ENCODE data around the gene MGAT4A. TPM values are rescaled to one million over a fixed set of nuclear protein-coding genes. Genes with fewer than 3 reads are reported as not detected.

MGAT4A gene
- total and polyA plus RNA-seq, 9 donors: 3.0 to 7.5 (median 3.9) TPM

DNA sequence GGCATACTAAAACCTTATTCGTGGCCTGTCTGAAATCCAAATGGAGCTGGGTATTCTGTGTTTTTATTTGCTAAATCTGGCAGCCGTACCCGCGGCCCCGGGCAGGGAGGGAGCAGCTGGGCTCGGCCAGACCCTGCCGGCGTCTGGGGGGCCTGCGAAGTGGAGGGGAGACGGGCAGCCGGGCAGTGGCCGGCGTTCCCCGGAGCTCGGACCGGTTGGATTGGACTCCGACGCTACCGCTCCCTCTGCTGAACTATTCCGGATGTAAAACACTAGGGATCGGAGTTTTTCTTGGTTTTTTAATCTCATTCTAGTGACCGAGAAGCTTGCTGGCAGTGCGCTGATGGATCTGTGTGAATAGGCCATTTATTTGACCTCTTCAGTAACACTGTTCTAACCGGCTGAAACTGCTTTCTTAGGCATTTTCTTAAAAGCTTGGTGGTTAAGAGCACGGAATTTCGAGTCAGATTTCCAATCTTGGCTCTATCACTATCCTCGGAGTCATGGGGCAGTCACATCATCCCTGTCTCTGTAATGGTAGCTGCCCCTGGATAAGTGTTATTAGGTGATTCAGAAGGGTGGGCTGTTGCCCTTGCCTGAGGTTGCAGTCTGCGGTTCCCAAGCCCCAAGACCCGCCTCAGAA, 121.8 kb downstream of the MGAT4A start:
- Histone ChIP-seq H3K27me3 (ENCODE audit: control insufficient read depth, insufficient read depth, low read length) (no peaks in the 10 kb centered on the region), H3K36me3 (ENCODE audit: control insufficient read depth, insufficient read depth, low read length) (peaks cover 33% of the 10 kb centered on the region), H3K9me3 (replicated peaks; ENCODE audit: control insufficient read depth, low read depth, low read length) (no peaks in the 10 kb centered on the region), H3K4me3 (ENCODE audit: low read length) (peak overlapping the region; percentile 82), H3K27ac (ENCODE audit: low read length) (peak overlapping the region; percentile 90), H3K4me1 (ENCODE audit: control insufficient read depth, insufficient read depth, low read length) (peaks cover 28% of the 10 kb centered on the region)
- WGBS (ENCODE audit: insufficient coverage): under 1% methylated on average over 19 of the region's 29 CpGs
- peak; percentile 53 for DNase-seq

DNA sequence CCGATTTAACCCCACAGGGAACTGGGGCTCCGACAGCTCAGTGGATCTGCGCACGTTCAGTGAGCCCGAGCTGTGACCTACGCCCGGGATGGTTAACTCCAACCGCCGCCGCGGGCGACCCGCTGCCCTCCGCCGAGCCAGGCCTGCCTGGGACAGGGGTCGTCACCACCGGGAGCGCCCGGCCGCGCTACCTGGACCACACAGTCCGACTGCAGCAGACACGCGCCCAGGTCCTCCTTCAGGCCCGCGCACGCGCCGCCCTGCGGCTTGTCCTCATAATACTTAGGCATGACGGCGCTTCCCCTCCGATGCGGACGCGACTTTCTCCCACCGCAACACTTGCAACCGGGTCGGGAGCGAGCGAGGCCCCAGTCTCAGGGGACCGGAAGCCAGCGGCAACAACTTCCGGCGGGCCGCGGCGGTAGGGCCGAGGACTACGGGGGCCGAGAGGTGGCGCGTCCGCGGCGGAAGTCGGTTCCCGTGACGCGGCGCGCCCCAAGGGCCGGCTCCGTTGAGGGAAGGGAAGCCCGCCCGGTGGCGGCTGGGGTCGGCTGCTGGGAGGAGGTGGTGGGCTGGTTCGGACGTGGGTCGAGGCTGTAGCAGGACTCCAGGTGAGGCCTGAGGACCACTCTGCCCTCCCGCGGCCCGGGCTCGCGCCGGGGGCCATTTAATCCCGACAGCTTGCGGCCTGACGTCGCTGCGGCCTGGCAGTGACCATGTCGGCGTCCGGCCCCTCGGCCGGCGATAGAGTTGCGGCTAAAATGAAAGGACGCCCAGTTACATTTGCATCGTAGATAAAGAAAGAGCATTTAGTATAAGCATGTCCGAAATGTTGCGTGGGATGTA, 122.6 kb downstream of the MGAT4A start, which contains the start of the genes COA5 and UNC50:
COA5 (minus strand) TSS at position 397 of the 846 bp plus-strand sequence; CDS start at position 290, 107 bp downstream.
UNC50 (plus strand) TSS at position 474 of the 846 bp plus-strand sequence. CDS start 1,171 bp downstream, outside the sequence.
- Histone ChIP-seq H3K4me3 (ENCODE audit: low read length) (peak within 1 kb of the TSS; percentile 82), H3K27ac (ENCODE audit: low read length) (peak within 1 kb of the TSS; percentile 90), H3K4me1 (ENCODE audit: control insufficient read depth, insufficient read depth, low read length) (peaks cover 28% of the 10 kb centered on the region), H3K27me3 (ENCODE audit: control insufficient read depth, insufficient read depth, low read length) (no peaks in the 10 kb centered on the region), H3K9me3 (replicated peaks; ENCODE audit: control insufficient read depth, low read depth, low read length) (no peaks in the 10 kb centered on the region), H3K36me3 (ENCODE audit: control insufficient read depth, insufficient read depth, low read length) (peaks cover 27% of the 10 kb centered on the region)
- WGBS (ENCODE audit: insufficient coverage): under 1% methylated on average over 93 of the region's 93 CpGs
- DNase-seq: peak; percentile 95

GRCh38 chr2:98607741-98608115, 123.2 kb downstream of the MGAT4A start:
- Histone ChIP-seq H3K9me3 (replicated peaks; ENCODE audit: control insufficient read depth, low read depth, low read length) (no peaks in the 10 kb centered on the region), H3K27ac (ENCODE audit: low read length) (peak overlapping the region; percentile 90), H3K36me3 (ENCODE audit: control insufficient read depth, insufficient read depth, low read length) (peaks cover 26% of the 10 kb centered on the region), H3K27me3 (ENCODE audit: control insufficient read depth, insufficient read depth, low read length) (no peaks in the 10 kb centered on the region), H3K4me3 (ENCODE audit: low read length) (peak overlapping the region; percentile 82), H3K4me1 (ENCODE audit: control insufficient read depth, insufficient read depth, low read length) (peaks cover 28% of the 10 kb centered on the region)
- no peak for DNase-seq
- WGBS (ENCODE audit: insufficient coverage): 0% methylated on average over 4 of the region's 7 CpGs

DNA sequence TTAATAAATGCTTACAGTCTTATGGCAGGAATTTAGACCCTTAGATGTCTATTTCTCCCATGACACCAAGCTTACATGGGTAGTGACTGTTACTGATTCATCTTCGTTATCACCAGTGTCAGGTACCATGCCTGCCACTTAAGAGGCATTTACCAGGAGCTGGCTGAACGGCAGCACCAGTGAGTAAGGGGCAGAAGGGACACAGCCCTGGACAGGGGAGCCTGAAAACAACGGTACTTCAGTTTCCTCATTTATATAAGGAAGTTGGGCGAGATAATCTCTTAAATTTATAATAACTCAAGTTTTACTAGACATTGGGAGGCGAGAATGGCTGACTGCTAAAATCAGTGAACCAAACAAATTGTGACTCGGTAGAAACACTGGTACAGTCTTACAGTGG, 123.8 kb downstream of the MGAT4A start:
- Histone ChIP-seq H3K4me1 (ENCODE audit: control insufficient read depth, insufficient read depth, low read length) (peaks cover 28% of the 10 kb centered on the region), H3K9me3 (replicated peaks; ENCODE audit: control insufficient read depth, low read depth, low read length) (no peaks in the 10 kb centered on the region), H3K27ac (ENCODE audit: low read length) (no peak overlapping the region), H3K4me3 (ENCODE audit: low read length) (peak overlapping the region; percentile 82), H3K36me3 (ENCODE audit: control insufficient read depth, insufficient read depth, low read length) (peaks cover 25% of the 10 kb centered on the region), H3K27me3 (ENCODE audit: control insufficient read depth, insufficient read depth, low read length) (no peaks in the 10 kb centered on the region)
- DNase-seq: no peak
- WGBS (ENCODE audit: insufficient coverage): no CpG with 5 or more reads among the region's 6 CpGs

DNA sequence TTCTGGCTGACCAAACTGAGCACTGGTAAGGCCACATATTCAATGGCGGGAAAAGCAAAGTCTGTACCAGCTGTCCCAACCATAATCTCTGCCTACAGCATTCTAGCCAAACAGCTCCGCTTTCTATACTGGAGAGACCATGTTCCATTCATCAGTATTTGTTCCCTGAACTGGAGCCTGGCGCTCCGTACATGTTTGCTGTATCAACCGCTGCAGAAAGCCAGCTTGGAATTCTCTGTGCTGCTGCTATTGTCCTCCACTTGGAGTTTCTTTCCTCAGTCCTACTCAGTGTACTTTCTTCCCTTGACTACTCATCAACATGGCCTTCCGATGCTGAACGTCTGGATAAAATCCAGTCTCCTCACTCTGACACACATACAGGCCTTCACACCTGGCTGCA, 124.5 kb downstream of the MGAT4A start:
- 83% methylated on average over 7 of the region's 7 CpGs for WGBS (ENCODE audit: insufficient coverage)
- no peaks in the 10 kb centered on the region for H3K9me3 ChIP-seq (replicated peaks; ENCODE audit: control insufficient read depth, low read depth, low read length)
- H3K36me3 ChIP-seq (ENCODE audit: control insufficient read depth, insufficient read depth, low read length): peaks cover 28% of the 10 kb centered on the region
- no peaks in the 10 kb centered on the region for H3K27me3 ChIP-seq (ENCODE audit: control insufficient read depth, insufficient read depth, low read length)
- no peak overlapping the region for H3K4me3 ChIP-seq (ENCODE audit: low read length)
- no peak for DNase-seq
- peaks cover 28% of the 10 kb centered on the region for H3K4me1 ChIP-seq (ENCODE audit: control insufficient read depth, insufficient read depth, low read length)
- no peak overlapping the region for H3K27ac ChIP-seq (ENCODE audit: low read length)

GRCh38 chr2:98605076-98605475, 125.9 kb downstream of the MGAT4A start:
- no peak for DNase-seq
- Histone ChIP-seq H3K27ac (ENCODE audit: low read length) (no peak overlapping the region), H3K4me1 (ENCODE audit: control insufficient read depth, insufficient read depth, low read length) (peaks cover 24% of the 10 kb centered on the region), H3K9me3 (replicated peaks; ENCODE audit: control insufficient read depth, low read depth, low read length) (no peaks in the 10 kb centered on the region), H3K27me3 (ENCODE audit: control insufficient read depth, insufficient read depth, low read length) (no peaks in the 10 kb centered on the region), H3K4me3 (ENCODE audit: low read length) (no peak overlapping the region), H3K36me3 (ENCODE audit: control insufficient read depth, insufficient read depth, low read length) (peaks cover 19% of the 10 kb centered on the region)
- WGBS (ENCODE audit: insufficient coverage): 100% methylated on average over 1 of the region's 3 CpGs

DNA sequence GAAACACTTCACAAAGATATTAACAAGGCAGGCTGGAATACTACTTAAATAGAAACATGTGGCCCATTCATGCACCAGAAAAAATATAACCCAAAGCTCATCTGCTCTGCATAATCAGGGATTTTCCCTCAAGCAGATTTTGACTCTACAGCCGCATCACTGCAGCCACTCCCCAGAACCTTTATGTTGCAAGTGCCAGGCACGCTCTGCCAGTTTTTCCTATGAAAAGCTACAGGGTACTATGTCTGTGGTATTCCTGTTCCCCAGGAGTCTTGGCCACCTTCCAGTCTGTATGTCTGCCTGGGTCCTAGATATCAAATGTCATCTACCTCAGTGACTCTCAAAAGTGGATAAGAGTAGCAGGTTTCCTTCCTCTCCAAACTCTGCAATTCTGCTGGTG, 126.4 kb downstream of the MGAT4A start:
- Histone ChIP-seq H3K4me1 (ENCODE audit: control insufficient read depth, insufficient read depth, low read length) (peaks cover 21% of the 10 kb centered on the region), H3K36me3 (ENCODE audit: control insufficient read depth, insufficient read depth, low read length) (peaks cover 23% of the 10 kb centered on the region), H3K9me3 (replicated peaks; ENCODE audit: control insufficient read depth, low read depth, low read length) (no peaks in the 10 kb centered on the region), H3K4me3 (ENCODE audit: low read length) (no peak overlapping the region), H3K27ac (ENCODE audit: low read length) (no peak overlapping the region), H3K27me3 (ENCODE audit: control insufficient read depth, insufficient read depth, low read length) (no peaks in the 10 kb centered on the region)
- 100% methylated on average over 1 of the region's 2 CpGs for WGBS (ENCODE audit: insufficient coverage)
- DNase-seq: no peak

- H3K27ac ChIP-seq (ENCODE audit: low read length): no peak overlapping the region
- 100% methylated on average over 1 of the region's 3 CpGs for WGBS (ENCODE audit: insufficient coverage)
- H3K27me3 ChIP-seq (ENCODE audit: control insufficient read depth, insufficient read depth, low read length): no peaks in the 10 kb centered on the region
- peaks cover 29% of the 10 kb centered on the region for H3K36me3 ChIP-seq (ENCODE audit: control insufficient read depth, insufficient read depth, low read length)
- H3K9me3 ChIP-seq (replicated peaks; ENCODE audit: control insufficient read depth, low read depth, low read length): no peaks in the 10 kb centered on the region
- peak; percentile 11 for DNase-seq
- peaks cover 6% of the 10 kb centered on the region for H3K4me1 ChIP-seq (ENCODE audit: control insufficient read depth, insufficient read depth, low read length)
- no peak overlapping the region for H3K4me3 ChIP-seq (ENCODE audit: low read length)
Observed at GRCh38 chr2:98601532-98602132, 129.3 kb downstream of the MGAT4A start.

DNA sequence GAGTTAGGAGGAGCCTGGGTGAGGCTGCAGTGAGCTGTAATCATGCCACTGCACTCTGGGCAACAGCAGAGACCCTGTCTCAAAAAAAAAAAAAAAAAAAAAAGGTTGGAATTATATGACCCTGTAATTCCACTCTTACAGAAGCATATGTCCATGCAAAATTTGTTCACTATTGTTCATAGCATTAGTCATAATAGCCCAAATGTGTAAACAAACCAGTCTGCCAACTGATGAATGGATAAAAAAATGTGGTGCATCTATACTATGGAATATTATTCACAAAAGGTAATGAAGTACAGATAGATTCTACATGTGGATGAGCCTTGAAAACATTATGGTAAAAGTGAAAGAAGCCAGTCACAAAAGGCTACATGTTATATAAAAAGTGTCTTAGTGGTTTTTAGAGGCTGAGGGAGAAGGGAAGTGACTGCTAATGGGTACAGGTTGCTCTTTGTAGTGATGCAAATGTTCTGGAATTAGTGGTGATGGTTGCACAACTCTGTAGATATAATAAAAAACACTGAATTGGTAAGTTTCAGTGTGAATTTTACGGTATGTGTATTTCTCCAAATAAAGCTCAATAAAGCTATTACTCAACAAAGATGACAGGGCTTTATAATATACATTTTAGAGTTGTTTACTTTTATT, 132.0 kb downstream of the MGAT4A start:
- no peak overlapping the region for H3K27ac ChIP-seq (ENCODE audit: low read length)
- no peaks in the 10 kb centered on the region for H3K27me3 ChIP-seq (ENCODE audit: control insufficient read depth, insufficient read depth, low read length)
- H3K9me3 ChIP-seq (replicated peaks; ENCODE audit: control insufficient read depth, low read depth, low read length): no peaks in the 10 kb centered on the region
- H3K4me1 ChIP-seq (ENCODE audit: control insufficient read depth, insufficient read depth, low read length): no peaks in the 10 kb centered on the region
- peaks cover 26% of the 10 kb centered on the region for H3K36me3 ChIP-seq (ENCODE audit: control insufficient read depth, insufficient read depth, low read length)
- H3K4me3 ChIP-seq (ENCODE audit: low read length): no peak overlapping the region
- DNase-seq: no peak
- WGBS (ENCODE audit: insufficient coverage): no CpG with 5 or more reads among the region's 1 CpG
